ENCODE results near the gene CFAP65. TPM values are rescaled to one million over a fixed set of nuclear protein-coding genes. Genes with fewer than 3 reads are reported as not detected.

Gene CFAP65
- total and polyA plus RNA-seq, 2 of the 4 experiments (the other 2 are of a cell fraction): not detected

DNA sequence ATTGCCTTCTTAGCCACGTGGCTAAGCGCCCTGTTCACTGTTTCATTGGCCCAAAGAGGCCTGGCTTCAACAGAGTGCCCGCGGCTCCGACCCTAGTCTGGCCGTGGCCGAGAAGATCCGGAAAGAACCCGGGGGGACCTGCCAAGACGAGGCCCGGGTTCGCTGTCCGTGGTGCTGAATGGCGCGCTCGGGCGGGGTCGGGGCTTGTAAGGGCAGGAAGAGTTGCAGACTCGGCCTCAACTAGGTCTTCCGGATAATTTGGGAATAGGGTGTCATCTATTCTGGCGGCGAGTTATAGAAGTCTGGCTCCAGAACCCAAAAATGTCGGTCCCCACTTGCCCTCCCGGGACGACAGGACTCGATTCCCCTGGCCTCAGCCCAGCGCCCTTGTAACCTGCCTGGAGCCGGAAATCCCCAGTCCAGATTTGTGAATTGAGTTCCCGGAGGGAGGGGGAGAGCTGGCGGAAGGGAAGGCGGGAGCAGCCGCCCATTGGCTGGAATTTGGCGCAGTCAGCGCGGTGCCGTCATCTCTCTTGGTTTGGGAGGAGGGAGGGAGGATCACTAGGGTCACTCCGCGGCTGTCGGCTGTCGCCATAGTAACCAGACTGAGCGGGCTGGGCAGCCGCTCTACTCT is 78.3 kb downstream of the CFAP65 start:
- in situ Hi-C loops (cut with MboI; ENCODE audit: low sequenced_read_pairs) (no loop called here), dilution Hi-C loops (cut with HindIII; ENCODE audit: low sequenced_read_pairs, unreplicated experiment) (no loop called here), intact Hi-C loops (cut with micrococcal nuclease) (no loop called here)
- Histone ChIP-seq H3K79me1 (ENCODE audit: low read depth in 1 of 2, low read length in 2 of 2) (no peaks in the 10 kb centered on the region), H4K5ac (ENCODE audit: low read depth, low read length) (no peak overlapping the region), H2AK9ac (replicated peaks; ENCODE audit: low read depth, low read length, poor library complexity) (peak overlapping the region; percentile 37), H4K20me1 (ENCODE audit: insufficient read depth, low read length) (no peaks in the 10 kb centered on the region; the same call in 1 of the 2 replicates), H2BK20ac (ENCODE audit: low read depth, low read length) (no peak overlapping the region), H2AFZ (replicated peaks; ENCODE audit: low read length, poor library complexity) (peak overlapping the region; percentile 23), H3K4ac (ENCODE audit: low read depth, low read length) (no peak overlapping the region), H2BK120ac (ENCODE audit: low read depth, low read length) (no peak overlapping the region), H3K56ac (ENCODE audit: extremely low read depth, insufficient read depth, low read length) (no peak overlapping the region), H3K36me3 (ENCODE audit: control insufficient read depth, insufficient read depth, low read length) (no peaks in the 10 kb centered on the region), H4K8ac (ENCODE audit: low read depth in 2 of 2, low read length in 2 of 2) (no peak overlapping the region), H3K9me1 (ENCODE audit: insufficient read depth, low read length) (0 out of 2 replicates have a peak, but pooled peaks cover 4% of the 10 kb centered on the region), H3K4me2 (ENCODE audit: low read depth, low read length) (no peak overlapping the region), H3K27ac (ENCODE audit: insufficient read depth, low read length) (no peak overlapping the region), H3K18ac (ENCODE audit: low read depth, low read length) (no peak overlapping the region), H3K27me3 (ENCODE audit: control insufficient read depth, insufficient read depth, low read length) (peaks cover 51% of the 10 kb centered on the region), H3K4me1 (ENCODE audit: control insufficient read depth, insufficient read depth, low read length) (no peaks in the 10 kb centered on the region), H2AK5ac (ENCODE audit: low read depth, low read length) (no peak overlapping the region), H3K9me3 (ENCODE audit: control insufficient read depth, insufficient read depth, low read length) (no peaks in the 10 kb centered on the region), H3K4me3 (ENCODE audit: insufficient read depth, low read depth, low read length) (no peak overlapping the region), H3K23ac (ENCODE audit: low read depth, low read length) (no peak overlapping the region), H4K91ac (ENCODE audit: insufficient read depth, low read depth, low read length) (no peak overlapping the region), H2BK5ac (ENCODE audit: low read depth, low read length, poor library complexity, severe bottlenecking) (no peak overlapping the region), H2BK15ac (ENCODE audit: low read depth, low read length) (no peak overlapping the region), H3K9ac (ENCODE audit: low read depth, low read length) (no peak overlapping the region), H3K14ac (replicated peaks; ENCODE audit: low read depth, low read length) (no peak overlapping the region)
- POLR2A ChIA-PET (ENCODE audit: unreplicated experiment): no interaction called here
- BruUV-seq (replicated peaks): no TSS peak
- DNase-seq (peak; percentile 73), ATAC-seq (ENCODE audit: low read depth) (peak; percentile 19; the same call in 1 of the 2 replicates)
- 5% methylated on average over 21 of the region's 42 CpGs; no CpG with 5 or more reads in 1 of the 2 experiments for WGBS, 2 experiments (ENCODE audit: extremely low coverage in 2 of 2, insufficient read length in 1 of 2)
- TF ChIP-seq CHD1 (IDR thresholded peaks at IDR 0.05; ENCODE audit: low read depth, low read length): no peak
- TF ChIP-seq, protein P1, sequence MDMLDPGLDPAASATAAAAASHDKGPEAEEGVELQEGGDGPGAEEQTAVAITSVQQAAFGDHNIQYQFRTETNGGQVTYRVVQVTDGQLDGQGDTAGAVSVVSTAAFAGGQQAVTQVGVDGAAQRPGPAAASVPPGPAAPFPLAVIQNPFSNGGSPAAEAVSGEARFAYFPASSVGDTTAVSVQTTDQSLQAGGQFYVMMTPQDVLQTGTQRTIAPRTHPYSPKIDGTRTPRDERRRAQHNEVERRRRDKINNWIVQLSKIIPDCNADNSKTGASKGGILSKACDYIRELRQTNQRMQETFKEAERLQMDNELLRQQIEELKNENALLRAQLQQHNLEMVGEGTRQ (IDR thresholded peaks at IDR 0.05; ENCODE audit: low read depth, low read length): no peak
- TF ChIP-seq FOS (IDR thresholded peaks at IDR 0.05; ENCODE audit: low read depth, low read length): no peak
- no peak for TF ChIP-seq RFX5 (IDR thresholded peaks at IDR 0.05; ENCODE audit: low read depth, low read length)
- no peak for TF ChIP-seq MAFK (IDR thresholded peaks at IDR 0.05; ENCODE audit: low read depth, low read length)
- TF ChIP-seq, protein P2, sequence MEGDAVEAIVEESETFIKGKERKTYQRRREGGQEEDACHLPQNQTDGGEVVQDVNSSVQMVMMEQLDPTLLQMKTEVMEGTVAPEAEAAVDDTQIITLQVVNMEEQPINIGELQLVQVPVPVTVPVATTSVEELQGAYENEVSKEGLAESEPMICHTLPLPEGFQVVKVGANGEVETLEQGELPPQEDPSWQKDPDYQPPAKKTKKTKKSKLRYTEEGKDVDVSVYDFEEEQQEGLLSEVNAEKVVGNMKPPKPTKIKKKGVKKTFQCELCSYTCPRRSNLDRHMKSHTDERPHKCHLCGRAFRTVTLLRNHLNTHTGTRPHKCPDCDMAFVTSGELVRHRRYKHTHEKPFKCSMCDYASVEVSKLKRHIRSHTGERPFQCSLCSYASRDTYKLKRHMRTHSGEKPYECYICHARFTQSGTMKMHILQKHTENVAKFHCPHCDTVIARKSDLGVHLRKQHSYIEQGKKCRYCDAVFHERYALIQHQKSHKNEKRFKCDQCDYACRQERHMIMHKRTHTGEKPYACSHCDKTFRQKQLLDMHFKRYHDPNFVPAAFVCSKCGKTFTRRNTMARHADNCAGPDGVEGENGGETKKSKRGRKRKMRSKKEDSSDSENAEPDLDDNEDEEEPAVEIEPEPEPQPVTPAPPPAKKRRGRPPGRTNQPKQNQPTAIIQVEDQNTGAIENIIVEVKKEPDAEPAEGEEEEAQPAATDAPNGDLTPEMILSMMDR (conservative IDR thresholded peaks at IDR 0.05; ENCODE audit: low read depth, low read length): no peak
- TF ChIP-seq MXI1 (IDR thresholded peaks at IDR 0.05; ENCODE audit: borderline replicate concordance, low read depth, low read length): no peak
- TF ChIP-seq MAZ (IDR thresholded peaks at IDR 0.05; ENCODE audit: borderline replicate concordance, low read depth, low read length): no peak
- no peak for TF ChIP-seq CEBPB (IDR thresholded peaks at IDR 0.05; ENCODE audit: low read depth, low read length)
- TF ChIP-seq POLR2A (IDR thresholded peaks at IDR 0.05; ENCODE audit: low read depth, low read length): no peak
- TF ChIP-seq, protein P3, sequence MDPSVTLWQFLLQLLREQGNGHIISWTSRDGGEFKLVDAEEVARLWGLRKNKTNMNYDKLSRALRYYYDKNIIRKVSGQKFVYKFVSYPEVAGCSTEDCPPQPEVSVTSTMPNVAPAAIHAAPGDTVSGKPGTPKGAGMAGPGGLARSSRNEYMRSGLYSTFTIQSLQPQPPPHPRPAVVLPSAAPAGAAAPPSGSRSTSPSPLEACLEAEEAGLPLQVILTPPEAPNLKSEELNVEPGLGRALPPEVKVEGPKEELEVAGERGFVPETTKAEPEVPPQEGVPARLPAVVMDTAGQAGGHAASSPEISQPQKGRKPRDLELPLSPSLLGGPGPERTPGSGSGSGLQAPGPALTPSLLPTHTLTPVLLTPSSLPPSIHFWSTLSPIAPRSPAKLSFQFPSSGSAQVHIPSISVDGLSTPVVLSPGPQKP (IDR thresholded peaks at IDR 0.05; ENCODE audit: borderline replicate concordance, low read depth, low read length): no peak
- TF ChIP-seq BHLHE40 (IDR thresholded peaks at IDR 0.05; ENCODE audit: low read depth, low read length): no peak
- no peak for TF ChIP-seq RCOR1 (IDR thresholded peaks at IDR 0.05; ENCODE audit: insufficient replicate concordance, low read length)
- TF ChIP-seq SMC3 (IDR thresholded peaks at IDR 0.05; ENCODE audit: low read depth, low read length): no peak
- TF ChIP-seq NFE2L2 (IDR thresholded peaks at IDR 0.05; ENCODE audit: low read depth, low read length): no peak
- no peak for TF ChIP-seq RAD21 (IDR thresholded peaks at IDR 0.05; ENCODE audit: low read length)
- CTCF ChIA-PET: no interaction called here

All from IMR-90 (cell line).